ENCODE data around the gene VEPH1. TPM values are rescaled to one million over a fixed set of nuclear protein-coding genes. Genes with fewer than 3 reads are reported as not detected.

The VEPH1 gene
- total and polyA plus RNA-seq, 9 of the 15 experiments (the other 6 are each of a cell fraction or from before 2014, with no cell fraction given) = 4.5 to 15.6 (median 5.8) TPM

DNA sequence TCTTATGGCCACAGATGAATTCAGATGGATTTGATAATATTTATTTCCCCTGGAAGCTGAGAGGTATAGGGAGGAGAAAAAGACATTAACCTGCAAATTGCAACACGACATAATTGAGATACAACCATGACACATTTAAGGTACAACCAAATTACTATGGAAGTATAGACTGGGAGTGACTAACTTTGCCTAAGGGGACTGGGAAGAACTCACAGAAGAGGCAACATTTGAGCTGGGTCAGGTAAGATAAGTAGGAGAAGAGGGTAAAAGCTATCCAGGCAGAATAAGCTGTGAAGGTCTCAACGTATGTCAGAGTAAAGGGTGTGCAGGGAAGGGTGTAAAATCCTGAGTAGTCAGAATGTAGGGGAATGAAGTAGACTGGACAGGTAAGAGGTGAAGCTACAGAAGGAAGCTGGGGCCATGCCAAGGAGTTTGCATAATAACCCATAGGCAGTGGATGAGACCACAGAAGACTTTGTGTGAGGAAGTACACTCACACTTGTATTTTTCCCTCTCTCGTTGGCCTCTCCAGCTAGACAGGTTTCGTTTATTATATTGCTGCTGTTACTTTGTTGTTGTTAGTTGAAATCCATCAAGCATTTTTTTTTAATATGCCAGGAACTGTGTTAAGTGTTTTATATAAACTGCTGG lies 94.6 kb downstream of the VEPH1 start:
- no peak for ATAC-seq
- no peak overlapping the region for H3K27ac ChIP-seq (ENCODE audit: extremely low read depth, low read depth, low read length)
- intact Hi-C loops (cut with micrococcal nuclease) = no loop called here

More for the DNA sequence above, 94.6 kb downstream of the VEPH1 start:
- no peak overlapping the region for H3K4me3 ChIP-seq
- H3K9me3 ChIP-seq (replicated peaks; ENCODE audit: control insufficient read depth, insufficient read depth, low read depth, low read length) = no peaks in the 10 kb centered on the region
- POLR2A ChIA-PET = interaction anchor here (0.6 kb wide), 1 partner anchor 16 kb away, joined by 3 read pairs; no protein-coding TSS in a partner anchor
- WGBS (ENCODE audit: insufficient coverage, low coverage, missing lambda C conversion rate) = 3% methylated on average over 4 of the region's 4 CpGs
- no peaks in the 10 kb centered on the region for H3K79me2 ChIP-seq (ENCODE audit: control insufficient read depth, insufficient read depth, low read length)
- DNase-seq (ENCODE audit: extremely low read depth in 1 of 4, low spot score in 3 of 4) (no peak), FAIRE-seq (no peak)
- no TSS peak for BruUV-seq (replicated peaks)
- TF ChIP-seq GABPB1 (CRISPR knock-in tag; IDR thresholded peaks at IDR 0.05) (no peak), SRF (CRISPR knock-in tag; IDR thresholded peaks at IDR 0.05) (no peak), PHB2 (IDR thresholded peaks at IDR 0.05; ENCODE audit: low read depth) (no peak), RBM22 (IDR thresholded peaks at IDR 0.05; ENCODE audit: low read depth, low read length, poor library complexity, severe bottlenecking) (no peak), ZBTB49 (CRISPR knock-in tag; IDR thresholded peaks at IDR 0.05; ENCODE audit: borderline replicate concordance) (no peak), NCOA2 (IDR thresholded peaks at IDR 0.05; ENCODE audit: partially characterized antibody in 2 of 2) (no peak), VEZF1 (CRISPR knock-in tag; IDR thresholded peaks at IDR 0.05) (no peak), TCF7 (IDR thresholded peaks at IDR 0.05; ENCODE audit: borderline replicate concordance) (no peak), TFAM (CRISPR knock-in tag; conservative IDR thresholded peaks at IDR 0.05) (no peak), HMBOX1 (IDR thresholded peaks at IDR 0.05) (no peak)
- TF ChIP-seq, protein P1, sequence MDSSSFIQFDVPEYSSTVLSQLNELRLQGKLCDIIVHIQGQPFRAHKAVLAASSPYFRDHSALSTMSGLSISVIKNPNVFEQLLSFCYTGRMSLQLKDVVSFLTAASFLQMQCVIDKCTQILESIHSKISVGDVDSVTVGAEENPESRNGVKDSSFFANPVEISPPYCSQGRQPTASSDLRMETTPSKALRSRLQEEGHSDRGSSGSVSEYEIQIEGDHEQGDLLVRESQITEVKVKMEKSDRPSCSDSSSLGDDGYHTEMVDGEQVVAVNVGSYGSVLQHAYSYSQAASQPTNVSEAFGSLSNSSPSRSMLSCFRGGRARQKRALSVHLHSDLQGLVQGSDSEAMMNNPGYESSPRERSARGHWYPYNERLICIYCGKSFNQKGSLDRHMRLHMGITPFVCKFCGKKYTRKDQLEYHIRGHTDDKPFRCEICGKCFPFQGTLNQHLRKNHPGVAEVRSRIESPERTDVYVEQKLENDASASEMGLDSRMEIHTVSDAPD (CRISPR knock-in tag; IDR thresholded peaks at IDR 0.05) = no peak
- TF ChIP-seq, protein P2, sequence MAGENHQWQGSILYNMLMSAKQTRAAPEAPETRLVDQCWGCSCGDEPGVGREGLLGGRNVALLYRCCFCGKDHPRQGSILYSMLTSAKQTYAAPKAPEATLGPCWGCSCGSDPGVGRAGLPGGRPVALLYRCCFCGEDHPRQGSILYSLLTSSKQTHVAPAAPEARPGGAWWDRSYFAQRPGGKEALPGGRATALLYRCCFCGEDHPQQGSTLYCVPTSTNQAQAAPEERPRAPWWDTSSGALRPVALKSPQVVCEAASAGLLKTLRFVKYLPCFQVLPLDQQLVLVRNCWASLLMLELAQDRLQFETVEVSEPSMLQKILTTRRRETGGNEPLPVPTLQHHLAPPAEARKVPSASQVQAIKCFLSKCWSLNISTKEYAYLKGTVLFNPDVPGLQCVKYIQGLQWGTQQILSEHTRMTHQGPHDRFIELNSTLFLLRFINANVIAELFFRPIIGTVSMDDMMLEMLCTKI (IDR thresholded peaks at IDR 0.05; ENCODE audit: partially characterized antibody) = no peak
- in situ Hi-C loops (cut with MboI) = no loop called here
- no peaks in the 10 kb centered on the region for H3K36me3 ChIP-seq (ENCODE audit: control insufficient read depth, insufficient read depth, low read length)
- no peaks in the 10 kb centered on the region for H4K20me1 ChIP-seq (replicated peaks; ENCODE audit: control insufficient read depth, insufficient read depth, low read length)
- no peak overlapping the region for H3K4me2 ChIP-seq (ENCODE audit: insufficient read depth, low read length)
- no peak overlapping the region for H3K9ac ChIP-seq (ENCODE audit: insufficient read depth in 1 of 2, low read depth in 2 of 2, low read length in 2 of 2)
- no peaks in the 10 kb centered on the region for H3K27me3 ChIP-seq (ENCODE audit: control insufficient read depth in 2 of 2, insufficient read depth in 2 of 2, low read length in 2 of 2)
- no peaks in the 10 kb centered on the region for H3K9me1 ChIP-seq (ENCODE audit: control insufficient read depth, insufficient read depth, low read length)
- H2AFZ ChIP-seq (ENCODE audit: low read depth, low read length) = no peak overlapping the region
- H3K4me1 ChIP-seq (replicated peaks in 1 of 2; ENCODE audit: control insufficient read depth in 2 of 2, insufficient read depth in 2 of 2, low read length in 2 of 2) = no peaks in the 10 kb centered on the region
- CTCF ChIA-PET (ENCODE audit: low intra/inter-chr PET ratio) = no interaction called here
